NCI-H1417 (cell line): Measurements from ENCODE around the gene RUNDC3A.
"Not testable (repeated sequence)": the region's sequence is repeated elsewhere in the genome, so short reads cannot be mapped to it uniquely, and the experiment has no call there.

Experiments
- DNase-seq, 3 experiments: peaks; one replicate each; lab custom pipeline; 2025; lab: John Stamatoyannopoulos, UW

Gene RUNDC3A

DNA sequence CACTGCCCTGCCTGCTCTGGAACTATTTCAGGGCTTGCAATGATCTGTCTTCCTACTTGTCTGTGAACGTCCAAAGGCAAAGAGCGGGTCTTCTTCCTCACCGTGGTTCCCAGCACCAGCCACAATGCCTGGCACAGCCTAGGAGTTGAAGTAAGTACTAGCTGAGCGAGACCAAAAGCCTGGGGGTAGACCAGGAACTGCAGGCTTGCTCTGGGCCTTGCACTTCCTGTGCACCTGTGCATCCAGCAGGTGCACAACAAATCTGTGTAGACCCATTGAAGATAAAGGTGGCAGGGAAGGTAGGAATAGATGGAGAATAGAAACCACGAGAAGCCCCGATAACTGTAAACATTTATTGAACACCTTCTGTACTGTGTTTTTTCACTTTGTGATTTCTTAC lies 50.6 kb downstream of the RUNDC3A start:
- DNase-seq, result no peak

DNA sequence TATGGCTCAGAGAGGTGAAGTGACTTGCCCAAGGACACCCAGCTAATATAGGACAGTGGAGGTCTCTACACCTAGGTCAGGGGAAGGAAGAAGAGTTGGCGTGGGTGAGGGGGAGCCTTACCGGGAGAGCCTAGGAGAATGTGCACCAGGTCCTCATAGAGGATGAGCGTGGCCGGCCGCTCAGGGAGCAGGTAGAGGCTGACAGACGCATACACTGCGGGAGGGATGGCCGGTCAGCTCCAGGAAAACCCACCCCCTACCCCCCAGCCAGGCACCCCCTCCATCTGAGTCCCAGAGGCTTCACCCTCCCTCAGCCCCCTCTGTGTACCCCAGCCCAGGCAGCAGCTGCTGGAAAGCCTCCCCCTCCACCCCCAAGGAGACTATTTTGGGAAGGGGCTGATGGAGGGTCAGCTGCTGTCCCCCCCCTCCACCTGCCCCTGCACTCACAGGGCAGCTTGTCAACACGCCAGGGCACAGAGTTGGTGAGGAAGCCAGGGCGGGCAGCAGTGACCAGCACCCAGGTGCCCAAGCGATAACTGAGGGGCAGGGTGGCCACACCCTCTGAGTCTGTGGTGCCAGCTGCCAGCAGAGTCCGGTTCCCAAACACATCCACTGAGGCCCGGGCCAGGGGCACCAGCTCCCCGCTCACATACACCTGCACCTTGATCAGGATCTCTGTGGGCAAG lies 51.2 kb downstream of the RUNDC3A start:
- DNase-seq, result no peak

- DNase-seq, result no peak
Measured at GRCh38 chr17:44360144-44360533, 51.7 kb downstream of the RUNDC3A start.

DNA sequence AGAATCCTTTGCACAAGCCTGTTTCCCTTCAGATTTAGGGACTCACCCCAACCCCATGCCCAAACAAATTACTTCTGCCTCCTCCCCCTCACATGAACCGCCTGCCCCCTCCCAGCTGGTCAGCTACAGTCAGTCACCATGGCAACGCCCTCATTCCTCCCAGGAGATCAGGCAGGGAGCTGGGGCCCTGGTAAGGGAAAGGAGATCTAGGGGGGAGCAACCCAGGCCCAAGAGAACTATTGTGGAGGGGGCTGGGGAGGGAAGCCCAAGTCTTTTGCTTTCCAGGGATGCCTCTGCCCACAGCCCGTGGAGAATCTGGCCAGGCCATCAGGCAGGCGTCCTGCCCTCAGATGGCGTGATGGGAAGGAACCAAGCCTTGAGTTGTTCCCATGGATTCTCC lies 52.4 kb downstream of the RUNDC3A start:
- peak in 2 of 3 experiments; percentile 43 to 52 for DNase-seq

DNA sequence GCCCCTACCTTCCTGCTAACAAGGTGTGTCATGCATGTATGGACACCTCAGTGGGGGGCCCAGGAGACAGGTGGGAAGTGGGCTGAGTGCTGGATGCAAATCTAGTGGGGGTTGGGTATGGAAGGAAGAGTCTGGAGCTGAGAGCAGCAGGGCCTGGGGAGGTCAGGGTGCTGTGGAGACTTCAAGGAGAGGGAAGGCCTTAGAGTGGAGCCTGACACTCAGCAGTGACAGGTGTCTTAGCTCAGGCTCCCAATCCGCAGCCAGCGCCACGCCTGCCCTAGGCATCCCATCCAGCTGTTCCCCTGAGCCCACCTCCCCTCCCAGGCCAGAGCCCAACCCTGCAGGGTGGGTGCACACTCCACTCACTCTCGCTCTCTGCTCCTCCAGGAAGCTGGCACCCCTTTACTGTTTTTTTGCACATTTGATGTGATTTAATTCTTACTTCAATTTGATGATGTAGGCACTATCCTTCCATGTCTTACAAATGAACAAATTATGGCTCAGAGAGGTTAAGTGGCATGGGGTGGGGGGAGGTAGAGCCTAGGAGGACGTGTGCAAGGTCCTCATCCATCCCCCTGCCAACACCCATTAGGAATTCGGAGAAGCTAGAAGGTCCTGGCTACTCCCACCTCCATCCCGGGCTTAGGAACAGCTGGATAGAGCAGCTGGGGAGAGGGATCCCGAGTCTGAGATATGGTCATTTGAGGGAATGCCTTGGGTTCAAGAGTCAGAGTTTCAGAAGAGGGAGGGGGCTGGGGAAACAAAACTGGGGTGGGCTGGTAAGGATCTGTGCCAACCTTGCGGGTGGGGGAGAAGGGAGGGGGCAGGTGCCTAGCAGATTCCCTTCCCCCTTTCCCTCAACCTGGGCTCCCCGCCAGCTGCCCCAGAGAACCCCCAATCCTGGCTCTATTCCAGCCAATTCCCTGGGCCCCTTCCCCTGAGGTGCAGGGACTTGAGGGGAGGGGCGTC lies 53.2 kb downstream of the RUNDC3A start:
- DNase-seq, result peak in 1 of 3 experiments; percentile 47

DNA sequence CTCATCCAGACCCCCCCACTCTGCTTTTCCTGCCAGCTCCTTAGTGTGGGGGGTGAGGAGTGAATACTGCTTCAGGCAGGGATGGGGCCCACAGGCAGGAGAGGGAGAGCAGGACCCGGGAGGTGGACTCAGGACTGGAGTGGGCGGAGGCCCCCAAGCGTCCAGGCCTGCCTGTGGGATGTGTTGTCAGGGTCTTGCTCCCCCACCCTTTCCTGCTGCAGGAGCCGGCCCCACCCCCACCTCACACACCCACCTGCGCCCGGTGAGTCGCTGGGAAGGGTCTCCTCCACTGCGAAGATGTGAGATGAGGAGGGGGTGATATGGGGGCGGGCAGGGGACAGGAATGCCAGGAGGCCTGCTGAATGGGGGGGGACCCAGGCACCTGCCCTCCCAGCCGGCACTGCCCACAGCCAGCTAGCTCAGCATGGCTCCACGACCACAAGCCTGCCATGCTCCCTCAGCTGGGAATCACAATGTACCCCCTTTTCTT lies 54.1 kb downstream of the RUNDC3A start:
- DNase-seq, result no peak

GRCh38 chr17:44362949-44363612 lies 54.7 kb downstream of the RUNDC3A start:
- DNase-seq, result peak; percentile 7 to 74 (median 70)

DNA sequence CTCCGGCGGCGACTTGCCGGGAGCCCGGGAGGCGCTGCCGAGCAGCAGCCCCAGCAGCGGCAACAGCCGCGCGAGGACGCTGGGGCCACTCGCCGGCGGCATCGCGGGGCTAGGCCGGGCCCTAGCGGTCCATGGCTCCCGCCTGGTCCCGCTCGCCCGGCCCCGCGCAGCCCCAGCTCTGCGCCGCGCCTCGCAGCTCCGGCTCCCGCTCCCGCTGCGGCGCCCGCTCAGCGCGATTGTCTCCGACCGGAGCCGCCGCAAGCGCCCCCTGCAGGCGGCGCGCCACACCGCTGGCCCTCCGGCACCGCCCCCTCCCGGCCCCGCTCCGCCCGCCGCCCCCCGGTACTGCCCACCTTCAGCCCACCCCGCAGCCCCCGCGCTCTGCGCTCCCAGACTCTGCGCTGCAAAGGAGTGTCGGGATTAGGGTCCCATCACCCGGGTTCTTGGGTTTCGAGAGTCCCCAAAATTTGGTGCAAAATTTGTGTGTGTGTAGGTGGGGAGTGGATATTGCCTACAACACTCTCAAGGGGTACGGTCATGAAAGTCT lies 55.3 kb downstream of the RUNDC3A start, which contains the start of gene FAM171A2:
Gene FAM171A2, minus strand, starts transcription at position 241 of the 547 bp plus-strand sequence. Its CDS starts 139 bp downstream, at position 102.
- peak; percentile 71 to 81 (median 72) for DNase-seq

- not testable (repeated sequence) for DNase-seq
Measured at GRCh38 chr17:44365051-44365450, 56.6 kb downstream of the RUNDC3A start.

DNA sequence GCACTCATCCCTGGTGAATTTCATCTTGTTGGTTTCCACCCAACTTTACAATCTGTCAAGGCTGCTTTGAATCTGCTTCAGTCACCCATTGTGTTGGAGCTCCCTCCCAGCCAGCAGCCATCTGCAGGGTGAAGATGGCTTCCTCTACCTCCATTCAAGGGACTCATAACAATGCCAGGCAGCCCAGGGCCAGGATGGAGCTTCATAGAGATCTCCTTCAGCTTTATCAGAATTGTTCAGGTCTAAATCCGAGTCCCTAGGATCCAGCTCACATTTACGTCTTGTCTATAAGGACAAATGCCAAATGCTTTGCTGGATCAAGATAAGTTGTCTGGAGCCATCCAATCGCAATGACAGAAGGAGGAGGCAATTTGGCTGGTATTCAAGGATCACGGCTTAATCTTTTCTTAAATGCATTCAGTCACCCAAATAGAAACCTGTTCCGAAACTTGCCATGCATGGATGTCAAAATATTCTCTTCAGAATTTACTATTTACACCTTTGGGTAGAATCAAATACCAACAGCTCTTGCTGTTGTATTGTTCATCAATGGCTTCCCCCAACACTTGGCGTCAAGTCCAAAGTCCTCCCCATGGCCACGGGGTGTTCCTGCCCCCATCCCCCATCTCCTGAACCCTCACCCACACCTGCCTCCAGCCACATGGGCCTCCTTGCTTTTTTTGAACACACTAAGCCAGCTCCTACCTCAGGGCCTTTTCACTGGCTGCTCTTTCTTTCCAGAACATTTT lies 59.0 kb downstream of the RUNDC3A start:
- no peak for DNase-seq
